ENCODE data around the gene SULF2. TPM values are rescaled to one million over a fixed set of nuclear protein-coding genes. Genes with fewer than 3 reads are reported as not detected.
A peak's percentile ranks its signal among the peaks of the same experiment; 100 is the strongest.

SULF2 gene
- total RNA-seq, 1 experiment from 2014 or later: 66.1 TPM

- H3K4me1 Mint-ChIP-seq (ENCODE audit: low read depth, unreplicated experiment): no peaks in the 10 kb centered on the region
- no peak for DNase-seq
- H3K4me1 ChIP-seq: no peaks in the 10 kb centered on the region
- intact Hi-C loops (cut with micrococcal nuclease; ENCODE audit: unreplicated experiment): no loop called here
- no peaks in the 10 kb centered on the region for H3K36me3 ChIP-seq (ENCODE audit: control insufficient read depth, insufficient read depth, low read length)
- H3K4me3 Mint-ChIP-seq (ENCODE audit: unreplicated experiment): no peak overlapping the region
- H3K27me3 Mint-ChIP-seq (ENCODE audit: insufficient read depth, unreplicated experiment): no peaks in the 10 kb centered on the region
- BruUV-seq (replicated peaks): no TSS peak
- no peaks in the 10 kb centered on the region for H3K9me3 Mint-ChIP-seq (ENCODE audit: unreplicated experiment)
- no peak overlapping the region for H3K4me3 ChIP-seq (ENCODE audit: low read depth, low read length)
- ChIA-PET CTCF (interaction anchor here (0.6 kb wide), 1 partner anchor 30 kb away, joined by 4 read pairs; no protein-coding TSS in a partner anchor), POLR2A (interaction anchor here (0.6 to 0.7 kb wide), 2 partner anchors 230 to 274 kb away, joined by 5 to 6 read pairs; no protein-coding TSS in a partner anchor)
- no peaks in the 10 kb centered on the region for H3K9me3 ChIP-seq
- H3K27me3 ChIP-seq (replicated peaks; ENCODE audit: control insufficient read depth, insufficient read depth, low read length): no peaks in the 10 kb centered on the region
- no peak for TF ChIP-seq CTCF (IDR thresholded peaks at IDR 0.05; ENCODE audit: insufficient read depth in 1 of 2, low read depth in 1 of 2, low read length in 1 of 2, severe bottlenecking in 1 of 2, unreplicated experiment in 1 of 2)
- peak overlapping the region; percentile 65 for H3K27ac Mint-ChIP-seq (ENCODE audit: unreplicated experiment)
- H3K36me3 Mint-ChIP-seq (ENCODE audit: insufficient read depth, unreplicated experiment): peaks cover 29% of the 10 kb centered on the region
Measured at GRCh38 chr20:47612670-47613069, 172.6 kb downstream of the SULF2 start.

GRCh38 chr20:47611785-47612184, 173.5 kb downstream of the SULF2 start:
- H3K4me1 ChIP-seq: no peaks in the 10 kb centered on the region
- Mint-ChIP-seq H3K36me3 (ENCODE audit: insufficient read depth, unreplicated experiment) (peaks cover 21% of the 10 kb centered on the region), H3K27ac (ENCODE audit: unreplicated experiment) (no peak overlapping the region), H3K27me3 (ENCODE audit: insufficient read depth, unreplicated experiment) (no peaks in the 10 kb centered on the region), H3K4me3 (ENCODE audit: unreplicated experiment) (no peak overlapping the region), H3K4me1 (ENCODE audit: low read depth, unreplicated experiment) (no peaks in the 10 kb centered on the region), H3K9me3 (ENCODE audit: unreplicated experiment) (no peaks in the 10 kb centered on the region)
- no peaks in the 10 kb centered on the region for H3K9me3 ChIP-seq
- H3K36me3 ChIP-seq (ENCODE audit: control insufficient read depth, insufficient read depth, low read length): no peaks in the 10 kb centered on the region
- no peak overlapping the region for H3K4me3 ChIP-seq (ENCODE audit: low read depth, low read length)
- no peak for TF ChIP-seq CTCF (IDR thresholded peaks at IDR 0.05; ENCODE audit: insufficient read depth in 1 of 2, low read depth in 1 of 2, low read length in 1 of 2, severe bottlenecking in 1 of 2, unreplicated experiment in 1 of 2)
- POLR2A ChIA-PET: no interaction called here
- H3K27me3 ChIP-seq (replicated peaks; ENCODE audit: control insufficient read depth, insufficient read depth, low read length): no peaks in the 10 kb centered on the region
- DNase-seq: no peak
- BruUV-seq (replicated peaks): no TSS peak
- CTCF ChIA-PET: no interaction called here
- intact Hi-C loops (cut with micrococcal nuclease; ENCODE audit: unreplicated experiment): no loop called here

DNA sequence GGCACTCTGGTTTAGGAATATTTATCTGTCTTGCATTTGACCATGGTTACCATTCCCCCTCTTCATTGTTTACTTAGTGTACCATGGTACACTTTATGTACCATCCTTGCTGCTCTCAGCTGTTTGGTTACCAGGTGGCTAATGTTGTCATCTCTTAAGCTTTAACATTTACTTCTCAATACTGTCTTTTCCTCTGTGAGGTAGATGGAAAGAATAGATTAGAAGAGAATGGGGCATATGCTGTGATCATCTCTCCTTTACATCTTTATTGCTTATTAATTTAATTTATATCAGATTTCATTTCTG, 174.4 kb downstream of the SULF2 start:
- H3K4me3 Mint-ChIP-seq (ENCODE audit: unreplicated experiment): no peak overlapping the region
- no peaks in the 10 kb centered on the region for H3K9me3 ChIP-seq
- no peaks in the 10 kb centered on the region for H3K27me3 Mint-ChIP-seq (ENCODE audit: insufficient read depth, unreplicated experiment)
- no peaks in the 10 kb centered on the region for H3K9me3 Mint-ChIP-seq (ENCODE audit: unreplicated experiment)
- intact Hi-C loops (cut with micrococcal nuclease; ENCODE audit: unreplicated experiment): no loop called here
- H3K36me3 Mint-ChIP-seq (ENCODE audit: insufficient read depth, unreplicated experiment): peaks cover 19% of the 10 kb centered on the region
- H3K4me1 Mint-ChIP-seq (ENCODE audit: low read depth, unreplicated experiment): peaks cover 3% of the 10 kb centered on the region
- BruUV-seq (replicated peaks): no TSS peak
- H3K27me3 ChIP-seq (replicated peaks; ENCODE audit: control insufficient read depth, insufficient read depth, low read length): no peaks in the 10 kb centered on the region
- H3K27ac Mint-ChIP-seq (ENCODE audit: unreplicated experiment): no peak overlapping the region
- no peak for DNase-seq
- no peak overlapping the region for H3K4me3 ChIP-seq (ENCODE audit: low read depth, low read length)
- CTCF ChIA-PET: no interaction called here
- POLR2A ChIA-PET: no interaction called here
- no peak for TF ChIP-seq CTCF (IDR thresholded peaks at IDR 0.05; ENCODE audit: insufficient read depth in 1 of 2, low read depth in 1 of 2, low read length in 1 of 2, severe bottlenecking in 1 of 2, unreplicated experiment in 1 of 2)
- H3K36me3 ChIP-seq (ENCODE audit: control insufficient read depth, insufficient read depth, low read length): no peaks in the 10 kb centered on the region
- H3K4me1 ChIP-seq: no peaks in the 10 kb centered on the region

All from Caco-2 (cell line).